NCI-H146 (cell line): ENCODE results near the gene PCBP3.
"Not testable (repeated sequence)": the region's sequence is repeated elsewhere in the genome, so short reads cannot be mapped to it uniquely, and the experiment has no call there.

Source experiments
- DNase-seq: peaks from one replicate; lab custom pipeline; 2025; lab: John Stamatoyannopoulos, UW

PCBP3 gene

DNA sequence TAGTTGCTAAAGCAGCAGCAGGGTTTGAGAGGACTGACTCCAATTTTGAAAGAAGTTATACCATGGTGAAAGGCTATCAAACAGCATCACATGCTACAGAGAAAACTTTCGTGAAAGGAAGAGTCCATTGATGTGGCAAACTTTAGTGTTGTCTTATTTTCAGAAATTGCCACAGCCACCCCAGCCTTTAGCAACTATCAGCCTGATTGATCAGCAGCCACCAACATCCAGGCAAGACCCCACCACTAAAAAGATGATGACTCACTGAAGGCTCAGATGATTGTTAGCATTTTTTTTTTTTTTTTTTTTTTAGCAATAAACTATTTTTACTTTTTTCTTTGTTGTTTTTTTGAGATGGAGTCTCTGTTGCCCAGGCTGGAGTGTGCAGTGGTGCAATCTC lies 35.3 kb downstream of the PCBP3 start:
- DNase-seq = not testable (repeated sequence)

DNA sequence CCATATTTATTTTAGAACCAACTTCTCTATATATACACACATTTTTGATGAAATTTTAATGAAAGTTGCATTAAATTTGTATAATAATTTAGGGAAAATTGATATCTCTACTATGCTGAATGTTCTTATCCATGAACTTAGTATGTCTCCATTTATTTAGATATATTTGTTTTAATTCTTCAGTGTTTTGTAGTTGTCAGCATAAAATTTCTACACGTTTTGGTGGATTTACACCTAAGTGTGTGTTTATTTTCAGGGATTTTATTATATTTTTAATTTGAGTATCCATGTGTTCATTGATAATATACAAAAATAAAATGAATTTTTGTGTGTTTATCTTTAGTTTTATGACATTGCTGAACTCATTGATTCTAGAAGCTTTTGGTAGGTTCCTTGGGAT lies 36.7 kb downstream of the PCBP3 start:
- DNase-seq = no peak

DNA sequence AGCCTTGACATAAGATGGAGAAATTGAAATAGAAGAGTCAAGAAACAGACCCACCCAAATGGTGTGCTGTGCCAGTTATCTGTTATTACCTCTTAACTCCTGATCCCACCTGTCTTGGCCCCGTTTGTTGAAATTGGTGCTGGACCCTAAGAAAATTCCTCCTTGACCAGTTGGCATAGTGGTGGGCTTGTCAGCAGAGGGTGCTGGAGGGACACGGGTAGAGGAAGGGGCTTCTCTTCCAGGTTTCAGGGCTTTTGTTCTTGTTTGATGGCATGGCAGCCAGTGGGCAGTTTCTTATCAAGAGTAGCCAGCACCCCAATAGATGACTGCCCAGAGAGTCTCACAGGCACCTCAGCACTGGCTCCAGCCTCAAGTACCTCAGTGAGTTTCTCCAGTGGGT lies 51.6 kb downstream of the PCBP3 start:
- DNase-seq = no peak

DNA sequence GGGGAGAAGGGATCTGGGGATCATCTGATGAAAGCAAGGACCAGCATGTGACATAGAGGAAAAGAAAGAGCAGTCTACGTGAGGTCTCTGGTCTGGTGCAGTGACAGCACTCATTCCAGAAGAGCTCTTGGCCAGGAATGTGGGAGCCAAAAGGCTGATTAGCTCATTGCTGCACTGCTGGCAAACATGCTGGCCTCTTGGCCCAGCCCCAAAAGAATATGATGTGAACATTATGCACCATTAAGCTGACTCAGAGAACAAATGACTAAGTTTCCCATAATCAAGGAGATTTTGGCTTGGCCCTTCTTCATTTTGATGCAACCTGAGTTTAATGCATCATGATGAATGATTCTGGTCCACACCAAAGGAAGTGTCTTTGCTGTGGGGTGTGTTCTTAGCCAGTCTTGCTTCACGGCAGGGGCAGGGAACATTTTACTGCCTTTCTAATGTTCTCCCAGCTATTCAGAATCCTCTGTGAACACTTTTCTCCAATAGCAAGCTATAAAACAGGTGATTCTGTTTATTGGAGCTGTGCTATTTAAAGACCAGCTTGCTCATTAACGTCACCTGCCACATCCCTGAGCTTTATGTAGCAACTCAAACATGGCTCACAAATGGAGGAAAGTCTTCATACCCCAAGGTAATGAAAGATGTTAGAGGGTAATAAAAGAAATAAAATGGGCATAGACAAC lies 55.1 kb downstream of the PCBP3 start:
- DNase-seq = no peak

DNA sequence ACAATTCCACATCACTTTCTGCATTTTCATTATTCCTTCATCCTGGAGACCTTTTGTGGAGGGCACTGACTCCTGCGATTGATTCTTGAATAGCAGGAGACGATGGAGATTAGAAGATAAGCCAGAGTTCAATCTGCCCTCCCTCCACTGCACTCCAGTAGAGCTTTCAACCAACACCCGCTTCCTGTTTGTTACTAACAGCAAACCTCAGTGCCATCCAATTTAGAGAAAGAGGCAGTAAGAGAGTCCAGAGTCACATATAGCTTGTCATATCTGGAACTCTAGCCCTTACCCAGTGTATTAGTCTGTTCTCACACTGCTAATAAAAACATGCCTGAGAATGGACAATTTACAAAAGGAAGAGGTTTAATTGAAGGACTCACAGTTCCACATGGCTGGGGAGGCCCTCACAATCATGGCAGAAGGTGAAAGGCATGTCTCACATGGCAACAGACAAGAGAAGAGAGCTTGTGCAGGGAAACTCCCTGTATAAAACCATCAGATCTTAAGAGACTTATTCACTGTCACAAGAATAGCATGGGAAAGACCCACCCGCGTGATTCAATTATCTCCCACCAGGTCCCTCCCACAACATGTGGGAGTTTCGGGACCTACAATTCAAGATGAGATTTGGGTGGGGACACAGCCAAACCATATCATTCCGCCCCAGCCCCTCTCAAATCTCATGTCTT lies 55.9 kb downstream of the PCBP3 start:
- DNase-seq = no peak

DNA sequence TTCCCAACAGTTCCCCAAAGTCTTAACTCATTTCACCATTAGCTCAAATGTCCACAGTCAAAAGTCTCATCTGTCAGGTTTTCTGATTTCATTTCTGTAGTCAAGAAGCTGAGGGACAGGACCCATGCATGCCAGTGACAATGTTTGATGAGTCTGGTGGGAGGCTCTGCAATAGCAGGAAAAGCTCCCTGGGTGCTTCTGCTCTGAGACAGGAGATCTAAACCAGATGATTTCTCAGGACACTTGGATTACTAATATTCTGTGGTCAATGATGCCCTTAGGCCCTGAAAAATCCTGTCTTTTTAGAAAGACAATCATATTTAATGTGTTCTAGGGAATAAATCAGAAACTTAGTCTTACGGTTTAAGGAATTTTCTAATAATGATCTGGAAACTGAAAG lies 56.4 kb downstream of the PCBP3 start:
- no peak for DNase-seq

DNA sequence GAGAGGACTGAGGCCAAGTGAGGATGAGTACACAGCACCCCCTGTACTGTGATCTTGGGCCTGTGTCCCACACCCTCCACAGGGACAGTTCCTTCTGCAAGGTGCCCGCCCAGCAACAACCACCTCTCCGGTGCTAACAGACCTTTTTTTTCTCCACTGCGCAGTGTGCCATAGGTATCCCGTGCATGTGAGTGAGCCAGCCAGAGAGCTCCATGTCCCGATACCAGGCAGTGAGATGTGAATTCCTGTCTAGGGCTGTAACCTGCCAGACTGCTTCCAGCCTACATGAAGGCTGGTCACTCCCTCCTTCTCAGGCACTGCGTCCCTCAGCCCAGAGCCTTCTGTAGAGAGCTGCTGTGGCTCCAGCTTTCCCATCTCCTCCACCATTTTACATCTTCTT lies 56.9 kb downstream of the PCBP3 start:
- no peak for DNase-seq

DNA sequence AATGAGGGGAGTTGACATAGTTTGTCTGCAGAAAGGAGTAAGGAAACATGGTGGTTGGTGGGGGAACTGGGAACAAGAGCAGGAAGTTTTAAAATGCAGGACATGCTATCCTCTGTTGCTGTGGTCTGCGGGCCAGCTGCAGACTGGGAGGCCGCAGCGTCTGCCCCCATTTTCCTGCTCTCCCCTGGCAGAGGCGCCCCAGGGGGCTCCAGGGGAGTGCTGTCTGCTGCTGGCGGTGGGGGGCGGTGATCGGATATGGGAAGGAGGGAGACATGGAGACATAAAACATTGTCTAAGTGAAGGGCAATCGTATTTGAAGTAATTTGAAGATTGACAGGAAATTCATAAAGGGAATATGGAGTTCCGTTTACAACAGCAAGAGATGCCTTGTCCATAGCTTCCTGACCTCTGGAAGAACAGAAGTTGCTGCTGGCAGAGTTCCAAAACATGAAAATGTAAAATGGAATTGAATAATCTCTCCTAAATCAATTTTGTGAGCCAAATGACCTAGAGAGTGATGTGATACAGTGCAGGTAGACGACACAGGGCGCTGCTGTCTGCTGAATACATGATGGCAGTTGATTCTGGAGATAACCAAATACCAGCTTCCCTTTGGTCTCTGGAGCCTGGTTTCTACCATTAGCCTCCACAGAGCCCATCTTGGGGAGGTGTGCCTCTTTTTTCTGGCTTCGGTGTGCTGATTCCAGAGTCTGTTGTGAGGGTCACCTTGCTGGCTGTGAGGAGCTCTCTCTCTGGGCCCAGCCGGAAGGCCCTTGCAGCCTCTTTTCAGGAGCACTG lies 61.0 kb downstream of the PCBP3 start:
- no peak for DNase-seq

DNA sequence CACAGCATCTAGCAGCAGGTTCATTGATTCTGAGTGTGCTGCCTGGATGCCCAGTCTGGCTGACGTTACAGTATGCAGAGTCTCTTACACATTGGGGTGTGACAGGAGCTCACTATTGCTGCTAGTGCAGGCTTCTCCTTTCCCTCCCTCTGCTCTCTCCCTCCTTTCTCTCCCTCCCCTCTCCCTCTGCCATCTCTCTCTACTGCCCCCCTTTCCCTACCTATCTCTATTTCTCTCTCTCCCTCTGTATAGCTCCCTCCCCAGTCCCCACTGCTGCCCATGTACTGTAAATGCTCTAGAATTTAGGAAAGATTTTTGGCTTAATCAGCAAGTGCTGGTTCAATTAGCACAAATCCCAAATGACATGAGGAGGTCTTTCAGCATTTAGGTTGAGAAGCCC lies 62.8 kb downstream of the PCBP3 start:
- no peak for DNase-seq

DNA sequence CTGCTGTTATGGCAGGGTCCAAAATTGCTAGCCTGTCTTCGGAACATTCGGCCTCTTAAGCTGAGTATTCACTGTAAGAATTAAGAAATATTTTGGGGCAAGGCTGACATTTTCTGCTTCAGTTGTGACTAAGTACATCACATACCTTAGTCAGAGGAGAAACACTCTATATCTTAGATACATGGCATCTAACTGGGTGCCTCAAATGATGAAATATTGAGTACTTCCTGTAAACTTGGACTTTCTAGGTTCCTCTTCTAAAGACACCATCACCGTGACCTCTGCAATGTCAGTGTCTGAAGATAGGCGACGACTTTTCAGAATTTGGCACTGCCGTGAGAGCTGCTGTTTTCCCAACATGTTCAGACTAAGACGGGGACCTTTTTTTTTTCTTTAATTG lies 65.6 kb downstream of the PCBP3 start:
- no peak for DNase-seq

DNA sequence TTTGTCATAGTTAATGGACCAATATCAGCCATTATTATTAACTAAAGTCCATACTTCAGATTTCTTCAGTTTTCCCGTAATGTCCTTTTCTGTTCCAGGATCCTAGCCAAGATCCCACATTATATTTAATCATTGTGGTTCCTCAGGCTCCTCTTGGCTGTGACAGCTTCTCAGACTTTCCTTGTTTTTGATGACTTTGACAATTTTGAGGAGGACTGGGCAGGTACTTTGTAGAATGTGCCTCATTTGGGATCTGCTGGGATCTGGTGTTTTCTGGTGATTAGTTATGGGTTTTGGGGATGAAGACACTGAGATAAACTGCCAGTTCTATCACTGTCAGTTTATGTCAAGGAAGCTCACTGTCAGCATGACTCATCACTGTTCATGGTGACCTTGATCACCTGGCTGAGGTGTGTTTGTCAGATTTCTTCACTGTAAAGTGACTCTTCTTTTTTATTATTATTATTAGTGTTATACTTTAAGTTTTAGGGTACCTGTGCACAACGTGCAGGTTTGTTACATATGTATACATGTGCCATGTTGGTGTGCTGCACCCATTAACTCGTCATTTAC lies 66.3 kb downstream of the PCBP3 start:
- DNase-seq = no peak

DNA sequence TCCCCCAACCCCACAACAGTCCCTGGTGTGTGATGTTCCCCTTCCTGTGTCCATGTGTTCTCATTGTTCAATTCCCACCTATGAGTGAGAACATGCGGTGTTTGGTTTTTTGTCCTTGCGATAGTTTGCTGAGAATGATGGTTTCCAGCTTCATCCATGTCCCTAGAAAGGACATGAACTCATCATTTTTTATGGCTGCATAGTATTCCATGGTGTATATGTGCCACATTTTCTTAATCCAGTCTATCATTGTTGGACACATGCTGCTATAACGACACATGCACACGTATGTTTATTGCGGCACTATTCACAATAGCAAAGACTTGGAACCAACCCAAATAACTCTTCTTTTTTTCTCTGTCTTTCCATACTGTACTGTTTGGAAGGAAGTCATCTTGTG lies 66.8 kb downstream of the PCBP3 start:
- DNase-seq = not testable (repeated sequence)

DNA sequence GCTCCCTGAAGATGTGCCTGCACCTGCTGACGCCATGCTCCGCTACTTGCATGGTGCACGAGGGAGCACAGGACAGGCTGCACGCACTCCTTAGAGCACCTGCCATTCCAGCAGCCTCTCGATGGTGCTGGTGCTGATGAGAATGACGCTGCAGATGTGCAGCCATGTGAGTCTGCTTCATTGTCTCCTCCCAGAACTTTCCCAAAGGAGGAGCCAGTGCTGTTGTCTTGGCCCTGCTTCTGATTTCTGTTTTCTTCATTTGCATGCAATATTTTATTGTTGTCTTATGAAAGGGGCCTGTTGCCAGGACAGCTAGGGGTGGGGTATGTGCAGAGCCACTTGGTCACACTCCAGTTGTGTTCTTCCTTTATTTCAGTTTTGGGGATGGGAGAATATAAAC lies 70.1 kb downstream of the PCBP3 start:
- DNase-seq = no peak

DNA sequence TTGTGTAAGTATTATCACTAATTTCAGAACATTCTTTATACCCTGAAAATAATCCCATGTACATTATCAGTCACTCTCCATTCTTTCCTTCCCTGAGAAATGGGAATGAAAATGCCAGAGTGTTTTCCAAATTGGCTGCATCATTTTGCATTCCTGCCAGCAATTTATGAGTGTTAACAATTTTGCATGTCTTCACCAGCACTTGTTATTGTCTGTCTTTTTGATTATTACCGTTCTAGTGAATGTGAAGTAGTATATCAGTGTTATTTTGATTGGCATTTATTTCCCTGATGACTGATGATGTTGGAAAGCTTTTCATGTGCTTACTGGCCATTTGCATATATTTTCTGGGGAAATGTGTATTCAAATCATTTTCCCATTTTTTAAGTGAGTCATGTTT lies 71.9 kb downstream of the PCBP3 start:
- DNase-seq = no peak

DNA sequence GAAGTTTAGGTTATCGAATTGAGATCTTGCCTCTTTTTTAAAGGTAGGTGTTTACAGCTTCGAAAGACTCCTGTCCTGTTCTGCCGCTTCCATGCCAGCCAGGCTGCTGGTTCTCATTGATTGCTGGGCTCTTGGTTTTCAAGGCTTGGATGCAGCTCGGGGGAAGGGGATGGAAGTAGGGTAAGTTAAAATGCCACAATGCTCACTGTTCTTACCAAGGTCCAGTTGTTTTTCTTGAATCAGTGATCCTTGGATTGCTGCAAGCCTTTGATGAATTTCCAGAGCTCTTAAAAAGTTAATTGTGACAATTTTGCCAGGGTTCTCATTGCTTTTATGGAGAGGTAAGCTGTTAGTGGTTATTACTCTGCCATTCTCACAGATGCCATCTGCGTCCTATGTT lies 74.9 kb downstream of the PCBP3 start:
- DNase-seq = no peak

DNA sequence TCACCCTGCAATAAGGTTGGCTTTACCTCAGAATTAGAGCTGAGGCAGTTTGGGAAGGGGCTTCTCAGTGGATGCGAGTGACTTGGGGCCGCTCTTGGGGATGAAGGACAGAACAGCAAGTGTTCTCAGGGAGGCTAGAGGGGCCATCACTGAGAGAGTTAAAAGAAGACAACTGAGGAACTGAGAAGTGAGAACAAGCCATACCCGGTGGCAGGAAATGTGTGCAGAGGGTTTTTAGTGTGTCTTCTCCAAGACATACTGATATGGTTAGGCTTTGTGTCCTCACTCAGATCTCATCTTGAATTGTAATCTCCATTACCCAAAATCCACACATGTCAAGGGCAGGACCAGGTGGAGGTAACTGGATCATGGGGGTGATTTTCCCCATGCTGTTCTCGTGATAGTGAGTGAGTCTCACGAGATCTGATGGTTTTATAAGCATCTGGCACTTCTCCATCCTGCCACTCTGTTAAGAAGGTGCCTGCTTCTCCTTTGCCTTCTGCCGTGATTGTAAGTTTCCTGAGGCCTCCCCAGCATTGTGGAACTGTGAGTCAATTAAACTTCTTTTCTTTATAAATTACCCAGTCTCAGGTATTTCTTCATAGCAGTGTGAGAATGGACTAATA lies 75.8 kb downstream of the PCBP3 start:
- no peak for DNase-seq

DNA sequence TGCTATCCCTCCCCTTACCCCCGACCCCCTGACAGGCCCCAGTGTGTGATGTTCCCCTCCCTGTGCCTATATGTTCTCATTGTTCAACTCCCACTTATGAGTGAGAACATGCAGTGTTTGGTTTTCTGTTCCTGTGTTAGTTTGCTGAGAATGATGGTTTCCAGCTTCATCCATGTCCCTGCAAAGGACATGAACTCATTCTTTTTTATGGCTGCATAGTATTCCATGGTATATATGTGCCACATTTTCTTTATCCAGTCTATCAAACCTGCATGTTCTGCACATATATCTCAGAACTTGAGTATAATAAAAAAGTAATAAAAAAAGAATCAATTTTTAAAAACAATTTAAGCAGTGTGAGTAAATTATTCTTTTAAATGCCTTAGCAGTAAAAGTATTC lies 76.7 kb downstream of the PCBP3 start:
- DNase-seq = not testable (repeated sequence)

DNA sequence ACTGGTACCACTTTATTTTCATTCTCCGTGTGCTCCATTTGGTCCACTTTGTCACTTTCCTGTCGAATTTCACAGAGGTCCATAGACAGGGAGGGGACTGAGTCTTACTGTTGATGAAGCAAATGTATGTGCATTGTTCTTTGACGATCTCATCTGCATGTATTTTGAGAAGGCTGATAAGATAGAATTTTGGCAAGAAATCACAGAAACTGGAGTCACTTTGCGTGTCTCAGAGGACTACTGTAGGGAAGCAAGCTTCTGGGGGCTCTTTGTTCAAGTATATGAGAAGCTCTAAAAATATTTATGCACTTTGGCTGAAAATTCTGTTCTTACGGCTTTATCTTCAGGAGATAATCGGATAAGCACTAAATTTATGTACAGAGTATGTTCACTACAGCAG lies 78.1 kb downstream of the PCBP3 start:
- no peak for DNase-seq

DNA sequence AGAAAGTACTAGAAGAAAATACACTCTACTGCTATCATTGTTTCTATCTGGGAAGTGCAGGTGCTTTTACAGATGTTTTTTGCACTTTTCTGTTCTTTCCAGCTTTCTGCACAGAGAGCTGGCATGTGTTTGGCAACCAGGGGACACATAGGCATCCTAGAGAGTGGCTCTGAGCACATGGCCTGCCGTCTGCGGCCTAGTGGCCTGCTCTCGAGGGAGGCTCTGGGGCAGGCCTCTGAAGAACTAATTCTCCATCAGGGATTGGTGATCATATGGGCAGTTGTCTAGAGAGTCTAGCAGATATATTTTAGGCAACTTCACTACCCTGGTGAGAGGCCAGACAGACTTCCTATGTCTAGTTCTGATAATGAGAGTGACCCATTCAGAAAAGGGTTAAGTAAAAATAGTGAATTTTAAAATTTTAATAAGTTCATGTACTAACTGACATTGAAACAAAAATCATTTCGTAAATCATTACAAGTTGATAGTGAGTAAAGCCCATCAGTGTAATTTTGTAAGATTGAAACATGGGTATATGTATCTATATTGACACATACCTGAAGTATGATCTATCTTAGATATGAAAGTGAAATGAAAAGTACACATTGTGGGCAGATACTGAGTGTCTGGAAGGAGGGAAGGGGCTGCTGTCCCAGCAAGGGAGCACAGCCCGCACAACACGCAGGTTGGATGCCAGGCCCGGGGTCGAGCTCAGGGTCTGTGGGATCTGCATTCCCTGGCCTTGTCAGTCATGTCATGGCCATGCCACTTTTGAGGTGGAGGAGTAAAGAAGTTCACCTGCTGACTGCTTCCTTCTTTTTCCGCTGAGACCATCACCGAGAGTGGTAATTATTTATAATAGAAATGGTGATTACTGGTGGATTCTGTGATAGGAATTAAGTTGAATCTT lies 79.8 kb downstream of the PCBP3 start:
- DNase-seq = no peak

DNA sequence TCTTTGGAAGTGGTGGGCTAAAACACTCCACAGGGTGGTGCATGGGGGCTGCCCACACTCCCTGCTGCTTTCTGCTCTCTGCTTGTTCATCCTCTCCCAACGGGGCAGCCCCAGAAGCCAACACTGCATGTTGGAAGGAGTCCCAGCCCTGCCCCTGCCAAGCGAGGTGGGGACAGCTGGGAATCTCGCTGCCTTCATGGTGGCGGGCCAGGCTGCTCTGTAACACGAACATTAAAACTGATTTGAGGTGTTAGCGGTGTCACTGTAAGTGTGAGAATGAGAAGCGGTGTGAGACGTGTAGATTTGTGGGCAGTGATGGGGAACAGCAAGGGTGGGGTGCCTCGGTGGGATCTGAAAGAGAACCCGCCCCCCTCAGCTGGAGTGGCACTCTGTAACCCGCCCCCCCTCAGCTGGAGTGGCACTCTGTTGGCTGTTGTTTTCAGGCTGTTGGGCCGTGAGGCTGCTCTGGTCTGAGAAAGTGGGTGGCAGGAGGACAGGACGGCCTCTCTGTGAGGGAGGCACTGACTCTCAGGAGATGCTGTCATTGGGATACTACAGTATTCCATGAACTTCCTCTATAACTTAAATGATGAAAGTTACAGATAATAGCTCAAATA lies 80.9 kb downstream of the PCBP3 start:
- DNase-seq = no peak
